ENCODE data around the gene SETBP1. TPM values are rescaled to one million over a fixed set of nuclear protein-coding genes. Genes with fewer than 3 reads are reported as not detected.

SETBP1 gene
- total and polyA plus RNA-seq, 2 of the 4 experiments (the other 2 are of a cell fraction) = 0.19 to 0.36 TPM

- H2BK15ac ChIP-seq (ENCODE audit: low read depth, low read length) = no peak overlapping the region
- no TSS peak for BruUV-seq (replicated peaks)
- H2AFZ ChIP-seq (replicated peaks; ENCODE audit: low read length, poor library complexity) = no peak overlapping the region
- H3K4me1 ChIP-seq (ENCODE audit: control insufficient read depth, insufficient read depth, low read length) = no peaks in the 10 kb centered on the region; the same call in 1 of the 2 replicates
- no peak overlapping the region for H3K4me3 ChIP-seq (ENCODE audit: insufficient read depth, low read depth, low read length)
- TF ChIP-seq NFE2L2 (IDR thresholded peaks at IDR 0.05; ENCODE audit: low read depth, low read length) = no peak
- TF ChIP-seq MXI1 (IDR thresholded peaks at IDR 0.05; ENCODE audit: borderline replicate concordance, low read depth, low read length) = no peak
- no peak for TF ChIP-seq MAZ (IDR thresholded peaks at IDR 0.05; ENCODE audit: borderline replicate concordance, low read depth, low read length)
- TF ChIP-seq CEBPB (IDR thresholded peaks at IDR 0.05; ENCODE audit: low read depth, low read length) = no peak
- TF ChIP-seq BHLHE40 (IDR thresholded peaks at IDR 0.05; ENCODE audit: low read depth, low read length) = no peak
- no peak for TF ChIP-seq ELK1 (IDR thresholded peaks at IDR 0.05; ENCODE audit: borderline replicate concordance, low read depth, low read length)
- TF ChIP-seq USF2 (IDR thresholded peaks at IDR 0.05; ENCODE audit: low read depth, low read length) = no peak
- TF ChIP-seq RCOR1 (IDR thresholded peaks at IDR 0.05; ENCODE audit: insufficient replicate concordance, low read length) = no peak
- TF ChIP-seq RAD21 (IDR thresholded peaks at IDR 0.05; ENCODE audit: low read length) = no peak
- no peak for TF ChIP-seq POLR2A (IDR thresholded peaks at IDR 0.05; ENCODE audit: low read depth, low read length)
- no peak for TF ChIP-seq CTCF (conservative IDR thresholded peaks at IDR 0.05; ENCODE audit: low read depth, low read length)
- no peak overlapping the region for H3K27ac ChIP-seq (ENCODE audit: insufficient read depth, low read length)
- H2BK5ac ChIP-seq (ENCODE audit: low read depth, low read length, poor library complexity, severe bottlenecking) = no peak overlapping the region
- DNase-seq = no peak
- no peaks in the 10 kb centered on the region for H3K79me1 ChIP-seq (ENCODE audit: low read depth in 1 of 2, low read length in 2 of 2)
- no peak overlapping the region for H2BK120ac ChIP-seq (ENCODE audit: low read depth, low read length)
- ChIA-PET POLR2A (ENCODE audit: unreplicated experiment) (no interaction called here), CTCF (no interaction called here)
- no peak overlapping the region for H2AK9ac ChIP-seq (replicated peaks; ENCODE audit: low read depth, low read length, poor library complexity)
- H4K8ac ChIP-seq (ENCODE audit: low read depth in 2 of 2, low read length in 2 of 2) = no peak overlapping the region
- H3K18ac ChIP-seq (ENCODE audit: low read depth, low read length) = no peak overlapping the region
- H2AK5ac ChIP-seq (ENCODE audit: low read depth, low read length) = no peak overlapping the region
- no peaks in the 10 kb centered on the region for H3K9me3 ChIP-seq (ENCODE audit: control insufficient read depth, insufficient read depth, low read length)
- H3K36me3 ChIP-seq (ENCODE audit: control insufficient read depth, insufficient read depth, low read length) = no peaks in the 10 kb centered on the region
- H3K14ac ChIP-seq (replicated peaks; ENCODE audit: low read depth, low read length) = no peak overlapping the region
- no peaks in the 10 kb centered on the region for H3K27me3 ChIP-seq (ENCODE audit: control insufficient read depth, insufficient read depth, low read length)
- peaks cover 4% of the 10 kb centered on the region; the same call in 1 of the 2 replicates for H3K9me1 ChIP-seq (ENCODE audit: insufficient read depth, low read length)
- no peak overlapping the region for H3K9ac ChIP-seq (ENCODE audit: low read depth, low read length)
- ATAC-seq (ENCODE audit: low read depth) = no peak
- H2BK20ac ChIP-seq (ENCODE audit: low read depth, low read length) = no peak overlapping the region
- H3K23ac ChIP-seq (ENCODE audit: low read depth, low read length) = no peak overlapping the region
- in situ Hi-C loops (cut with MboI; ENCODE audit: low sequenced_read_pairs) (no loop called here), dilution Hi-C loops (cut with HindIII; ENCODE audit: low sequenced_read_pairs, unreplicated experiment) (no loop called here), intact Hi-C loops (cut with micrococcal nuclease) (no loop called here)
- no peak overlapping the region for H3K4ac ChIP-seq (ENCODE audit: low read depth, low read length)
- H4K5ac ChIP-seq (ENCODE audit: low read depth, low read length) = no peak overlapping the region
- H4K91ac ChIP-seq (ENCODE audit: insufficient read depth, low read depth, low read length) = no peak overlapping the region
- no peak overlapping the region for H3K56ac ChIP-seq (ENCODE audit: extremely low read depth, insufficient read depth, low read length)
- H4K20me1 ChIP-seq (ENCODE audit: insufficient read depth, low read length) = no peaks in the 10 kb centered on the region
- H3K4me2 ChIP-seq (ENCODE audit: low read depth, low read length) = no peak overlapping the region
- WGBS, 2 experiments (ENCODE audit: extremely low coverage in 2 of 2, insufficient read length in 1 of 2) = no CpG with 5 or more reads among the region's 4 CpGs
Observed at GRCh38 chr18:44813586-44813985, 132.9 kb downstream of the SETBP1 start.

Measured in IMR-90 (cell line).